Stimulated activated CD4-positive, alpha-beta T cell treated with anti-CD3 and anti-CD28 coated beads, Interleukin-1b, Interleukin-23, amount 100 ng/mL, for 1 hour (primary cell): ENCODE data around the gene TRIAP1.
"Not testable (repeated sequence)": the region's sequence is repeated elsewhere in the genome, so short reads cannot be mapped to it uniquely, and the experiment has no call there.

Experiments
- DNase-seq, 2 donors: peaks; one replicate each; pipeline ENCODE4 v3.0.0-alpha.2; 2020; ENCODE audit warnings: low read depth in 2 of 2

Gene TRIAP1

GRCh38 chr12:120468821-120469449, 22.8 kb upstream of the TRIAP1 start:
- DNase-seq, result peak in 1 of 2 donors; percentile 41

GRCh38 chr12:120468325-120468820, 22.2 kb upstream of the TRIAP1 start:
- DNase-seq, result no peak

GRCh38 chr12:120467439-120467838, 21.3 kb upstream of the TRIAP1 start:
- no peak for DNase-seq

- DNase-seq, result no peak
Observed at GRCh38 chr12:120466560-120467315, 20.6 kb upstream of the TRIAP1 start.

- no peak for DNase-seq
Observed at GRCh38 chr12:120465756-120466155, 19.6 kb upstream of the TRIAP1 start.

GRCh38 chr12:120463712-120464111, 17.5 kb upstream of the TRIAP1 start:
- DNase-seq, result no peak

- DNase-seq, result no peak
Observed at GRCh38 chr12:120462099-120462640, 16.0 kb upstream of the TRIAP1 start.

- no peak for DNase-seq
Observed at GRCh38 chr12:120460157-120460556, 14.0 kb upstream of the TRIAP1 start.

GRCh38 chr12:120457133-120457532, 10.9 kb upstream of the TRIAP1 start:
- DNase-seq, result no peak

GRCh38 chr12:120455302-120455701, 9.1 kb upstream of the TRIAP1 start:
- no peak for DNase-seq

GRCh38 chr12:120453977-120454376, 7.8 kb upstream of the TRIAP1 start:
- no peak for DNase-seq

- DNase-seq, result no peak
Observed at GRCh38 chr12:120453060-120453750, 7.0 kb upstream of the TRIAP1 start.

- DNase-seq, result not testable (repeated sequence)
Observed at GRCh38 chr12:120452524-120452923, 6.3 kb upstream of the TRIAP1 start.

- DNase-seq, result no peak
Observed at GRCh38 chr12:120447992-120448391, 1.8 kb upstream of the TRIAP1 start.

GRCh38 chr12:120446844-120447178, 627 bp upstream of the TRIAP1 start:
- DNase-seq, result not testable (repeated sequence)

- DNase-seq, result no peak
Observed at GRCh38 chr12:120444676-120445075, 1.5 kb downstream of the TRIAP1 start.

- peak; percentile 38 to 57 for DNase-seq
Observed at GRCh38 chr12:120439646-120440247, 6.4 kb downstream of the TRIAP1 start.

GRCh38 chr12:120438495-120439198, 7.5 kb downstream of the TRIAP1 start:
- DNase-seq, result no peak

GRCh38 chr12:120437735-120438494, 8.3 kb downstream of the TRIAP1 start, which contains the start of gene COX6A1:
Gene COX6A1 (plus strand): TSS chr12:120438113. CDS start chr12:120438127, 14 bp downstream.
- peak; percentile 90 to 94 for DNase-seq

- no peak for DNase-seq
Observed at GRCh38 chr12:120432772-120433525, 13.2 kb downstream of the TRIAP1 start.
